ENCODE measurements around the gene ITLN1.

ITLN1 gene

GRCh38 chr1:160866695-160867260 is 18.2 kb downstream of the ITLN1 start:
- no peak for DNase-seq (ENCODE audit: low read depth)
- H3K4me3 ChIP-seq (ENCODE audit: low read depth, low read length): no peak overlapping the region
- no peak for TF ChIP-seq CTCF (IDR thresholded peaks at IDR 0.05; ENCODE audit: control insufficient read depth, extremely low read depth, insufficient read depth)

- H3K4me3 ChIP-seq (ENCODE audit: low read depth, low read length): no peak overlapping the region
- TF ChIP-seq CTCF (IDR thresholded peaks at IDR 0.05; ENCODE audit: control insufficient read depth, extremely low read depth, insufficient read depth): no peak
- no peak for DNase-seq (ENCODE audit: low read depth)
Measured at GRCh38 chr1:160866001-160866694, 18.8 kb downstream of the ITLN1 start.

- no peak for DNase-seq (ENCODE audit: low read depth)
- no peak for TF ChIP-seq CTCF (IDR thresholded peaks at IDR 0.05; ENCODE audit: control insufficient read depth, extremely low read depth, insufficient read depth)
- H3K4me3 ChIP-seq (ENCODE audit: low read depth, low read length): no peak overlapping the region
Measured at GRCh38 chr1:160865337-160865736, 19.6 kb downstream of the ITLN1 start.

GRCh38 chr1:160864173-160864572 is 20.8 kb downstream of the ITLN1 start:
- TF ChIP-seq CTCF (IDR thresholded peaks at IDR 0.05; ENCODE audit: control insufficient read depth, extremely low read depth, insufficient read depth): no peak
- DNase-seq (ENCODE audit: low read depth): no peak
- no peak overlapping the region for H3K4me3 ChIP-seq (ENCODE audit: low read depth, low read length)

GRCh38 chr1:160863774-160864131 is 21.2 kb downstream of the ITLN1 start:
- no peak for TF ChIP-seq CTCF (IDR thresholded peaks at IDR 0.05; ENCODE audit: control insufficient read depth, extremely low read depth, insufficient read depth)
- no peak for DNase-seq (ENCODE audit: low read depth)
- no peak overlapping the region for H3K4me3 ChIP-seq (ENCODE audit: low read depth, low read length)

GRCh38 chr1:160863061-160863773 is 21.8 kb downstream of the ITLN1 start:
- no peak overlapping the region for H3K4me3 ChIP-seq (ENCODE audit: low read depth, low read length)
- DNase-seq (ENCODE audit: low read depth): no peak

More at GRCh38 chr1:160863061-160863773, 21.8 kb downstream of the ITLN1 start:
- no peak for TF ChIP-seq CTCF (IDR thresholded peaks at IDR 0.05; ENCODE audit: control insufficient read depth, extremely low read depth, insufficient read depth)
